ENCODE results near the gene MKRN2. TPM values are rescaled to one million over a fixed set of nuclear protein-coding genes. Genes with fewer than 3 reads are reported as not detected.

MKRN2 gene
- total and polyA plus RNA-seq, 2 of the 8 experiments (the other 6 are each of a cell fraction or from before 2014, with no cell fraction given) = 15.3 to 17.6 TPM

GRCh38 chr3:12585181-12585580 is 28.3 kb downstream of the MKRN2 start:
- no peak overlapping the region for H2BK20ac ChIP-seq (ENCODE audit: low read length)
- no peak overlapping the region for H4K91ac ChIP-seq (replicated peaks; ENCODE audit: insufficient read length, low read length)
- H3K4me1 ChIP-seq (replicated peaks in 1 of 4; ENCODE audit: control insufficient read depth in 3 of 4, insufficient read depth in 4 of 4, low read length in 3 of 4) = no peaks in the 10 kb centered on the region
- H3K79me2 ChIP-seq (ENCODE audit: control insufficient read depth in 1 of 2, insufficient read depth in 2 of 2, low read length in 2 of 2) = no peaks in the 10 kb centered on the region
- no peak overlapping the region for H2AK5ac ChIP-seq (ENCODE audit: low read depth, low read length)
- no peaks in the 10 kb centered on the region for H3K27me3 ChIP-seq (replicated peaks in 1 of 4; ENCODE audit: control insufficient read depth in 3 of 4, extremely low read depth in 1 of 4, insufficient read depth in 3 of 4, low read length in 3 of 4)
- H2BK15ac ChIP-seq (ENCODE audit: low read length) = no peak overlapping the region
- H3K9ac ChIP-seq (replicated peaks in 1 of 4; ENCODE audit: extremely low read depth in 1 of 4, low read depth in 3 of 4, low read length in 3 of 4) = no peak overlapping the region
- ChIA-PET POLR2A (ENCODE audit: partially characterized antibody) (interaction anchor here (0.6 to 1.5 kb wide), 6 partner anchors 10 to 252 kb away, joined by 3 to 4 read pairs (median 3); no protein-coding TSS in a partner anchor), CTCF (ENCODE audit: partially characterized antibody) (interaction anchor here (1.3 to 1.8 kb wide), 2 partner anchors 11 to 306 kb away, joined by 6 read pairs; no protein-coding TSS in a partner anchor)
- no peak overlapping the region for H4K8ac ChIP-seq (ENCODE audit: extremely low read depth, insufficient read depth, low read length)
- no peak overlapping the region for H2AFZ ChIP-seq (ENCODE audit: low read length)
- no peak overlapping the region for H3K4ac ChIP-seq (replicated peaks; ENCODE audit: insufficient read length, low read depth, low read length)
- no peak for FAIRE-seq
- H3K79me1 ChIP-seq (ENCODE audit: low read depth, low read length) = no peaks in the 10 kb centered on the region; the same call in 1 of the 2 replicates
- H3K27ac ChIP-seq (ENCODE audit: low read depth, low read length) = no peak overlapping the region
- DNase-seq (ENCODE audit: low read depth in 1 of 2, low spot score in 2 of 2) = no peak
- H3K9me3 ChIP-seq (ENCODE audit: insufficient read depth in 2 of 2, low read depth in 1 of 2, low read length in 1 of 2) = no peaks in the 10 kb centered on the region
- H3K56ac ChIP-seq (replicated peaks; ENCODE audit: insufficient read length, low read depth, low read length) = no peak overlapping the region
- H3K4me3 ChIP-seq (ENCODE audit: extremely low read depth in 1 of 4, insufficient read depth in 2 of 4, low read depth in 3 of 4, low read length in 4 of 4) = no peak overlapping the region
- peaks cover 25 to 68% (median 53%) of the 10 kb centered on the region in 4 experiments for H3K36me3 ChIP-seq (ENCODE audit: control insufficient read depth in 2 of 4, insufficient read depth in 4 of 4, low read length in 3 of 4)
- H4K5ac ChIP-seq (ENCODE audit: insufficient read length, low read depth, low read length) = no peak overlapping the region
- H3K14ac ChIP-seq (ENCODE audit: insufficient read length) = no peak overlapping the region
- no peak overlapping the region for H3K23ac ChIP-seq (ENCODE audit: insufficient read length)
- H4K20me1 ChIP-seq (replicated peaks in 1 of 2; ENCODE audit: control insufficient read depth in 1 of 2, insufficient read depth in 2 of 2, low read length in 2 of 2) = peaks cover 4 to 8% of the 10 kb centered on the region in 2 experiments
- H2BK5ac ChIP-seq (ENCODE audit: low read depth, low read length) = no peak overlapping the region
- H2BK120ac ChIP-seq (replicated peaks; ENCODE audit: low read depth, low read length) = no peak overlapping the region
- no peak overlapping the region for H2BK12ac ChIP-seq (ENCODE audit: low read depth, low read length)
- H3K23me2 ChIP-seq (ENCODE audit: low read depth, low read length) = no peaks in the 10 kb centered on the region
- WGBS, 2 experiments (ENCODE audit: extremely low coverage in 1 of 2, insufficient coverage in 1 of 2, insufficient read length in 1 of 2, insufficient replicate concordance in 2 of 2, low coverage in 1 of 2, low lambda C conversion rate in 2 of 2, missing lambda C conversion rate in 1 of 2) = 88% methylated on average over 3 of the region's 3 CpGs; no CpG with 5 or more reads in 1 of the 2 experiments
- H3K4me2 ChIP-seq (ENCODE audit: insufficient read depth in 1 of 2, low read depth in 2 of 2, low read length in 2 of 2) = no peak overlapping the region
- H3K18ac ChIP-seq (ENCODE audit: extremely low read depth, low read length) = no peak overlapping the region
- no peak for TF ChIP-seq EP300 (IDR thresholded peaks at IDR 0.05; ENCODE audit: borderline replicate concordance in 1 of 2, low read depth in 2 of 2, low read length in 2 of 2)
- TF ChIP-seq MAFK (IDR thresholded peaks at IDR 0.05; ENCODE audit: low read depth, low read length) = no peak
- TF ChIP-seq RAD21 (IDR thresholded peaks at IDR 0.05 in 1 of 2, conservative IDR thresholded peaks at IDR 0.05 in 1 of 2; ENCODE audit: low read depth in 2 of 2, low read length in 2 of 2) = no peak
- no peak for TF ChIP-seq USF2 (IDR thresholded peaks at IDR 0.05; ENCODE audit: low read length)
- no peak for TF ChIP-seq SIRT6 (IDR thresholded peaks at IDR 0.05; ENCODE audit: low read length)
- TF ChIP-seq JUN (IDR thresholded peaks at IDR 0.05; ENCODE audit: low read depth, low read length) = no peak
- no peak for TF ChIP-seq CREB1 (IDR thresholded peaks at IDR 0.05)
- TF ChIP-seq CTCF (IDR thresholded peaks at IDR 0.05; ENCODE audit: control extremely low read depth in 1 of 3, insufficient read depth in 1 of 3, low read depth in 1 of 3, low read length in 3 of 3) = no peak
- TF ChIP-seq CTBP2 (IDR thresholded peaks at IDR 0.05; ENCODE audit: borderline replicate concordance, insufficient read depth, insufficient read length, low read length) = no peak
- TF ChIP-seq TEAD4 (IDR thresholded peaks at IDR 0.05; ENCODE audit: low read depth, low read length) = no peak
